ENCODE data around the gene YAE1. TPM values are rescaled to one million over a fixed set of nuclear protein-coding genes. Genes with fewer than 3 reads are reported as not detected.

Gene YAE1, protein sequence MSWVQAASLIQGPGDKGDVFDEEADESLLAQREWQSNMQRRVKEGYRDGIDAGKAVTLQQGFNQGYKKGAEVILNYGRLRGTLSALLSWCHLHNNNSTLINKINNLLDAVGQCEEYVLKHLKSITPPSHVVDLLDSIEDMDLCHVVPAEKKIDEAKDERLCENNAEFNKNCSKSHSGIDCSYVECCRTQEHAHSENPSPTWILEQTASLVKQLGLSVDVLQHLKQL
- total RNA-seq: 18.6 and 22.8 TPM in 2 replicates

DNA sequence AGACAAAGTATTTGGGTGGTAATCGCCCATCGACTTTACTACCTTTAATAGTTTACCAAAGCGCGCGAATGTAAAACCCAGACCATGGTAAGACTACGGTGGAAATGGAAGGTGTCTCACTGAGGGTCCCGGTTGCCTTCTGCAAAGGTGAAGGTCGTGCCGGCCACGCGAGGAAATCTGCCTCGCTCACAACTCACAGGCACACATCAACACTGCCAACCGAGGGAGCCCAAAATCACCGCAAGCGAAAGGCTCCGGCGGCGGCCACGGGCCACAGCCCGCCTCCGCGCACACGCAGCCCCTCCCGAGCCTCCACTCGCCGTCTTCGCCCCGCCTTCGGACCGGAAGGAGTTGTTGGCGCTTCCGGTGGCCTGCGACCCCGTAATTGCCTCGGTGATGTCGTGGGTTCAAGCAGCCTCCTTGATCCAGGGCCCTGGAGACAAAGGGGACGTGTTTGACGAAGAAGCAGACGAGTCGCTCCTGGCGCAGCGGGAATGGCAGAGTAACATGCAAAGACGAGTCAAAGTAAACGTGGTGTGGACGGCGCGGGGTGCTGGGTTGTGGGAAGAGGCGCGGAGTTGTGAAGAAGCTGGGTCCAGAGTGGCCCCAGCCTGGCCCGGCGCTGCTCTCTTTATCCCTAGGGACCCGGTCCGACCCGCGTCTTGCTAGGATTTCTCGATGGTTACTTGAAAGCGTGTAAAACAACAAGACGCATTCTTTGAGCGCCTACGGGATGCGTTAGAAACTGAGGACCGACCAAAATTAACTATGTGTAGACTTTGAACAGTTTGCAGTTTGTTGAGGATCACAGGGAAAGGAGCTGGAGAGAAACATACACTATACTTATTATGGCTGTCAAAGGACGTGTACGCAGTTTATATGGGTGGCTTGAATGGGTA is at the start of gene YAE1:
Gene YAE1, plus strand, starts transcription at position 382 of the 899 bp plus-strand sequence. Its CDS starts 15 bp downstream, at position 397.

Other genes starting within 250 kb of the YAE1 start
- gene RALA, start 57.2 kb downstream of the YAE1 start, total RNA-seq: 16.7 and 19.0 TPM in 2 replicates